GM20000 (cell line): ENCODE measurements around the gene NME3.

Source experiments
- DNase-seq: peaks from one replicate; pipeline ENCODE4 v3.0.0; 2012; ENCODE audit warnings: low spot score
- CTCF ChIP-seq: IDR thresholded peaks from 2 replicates; pipeline ENCODE4 v1.5.1; 2012; ENCODE audit warnings: mild to moderate bottlenecking, control low read depth; ENCODE audit errors: extremely low read depth, missing control alignments

Gene NME3

GRCh38 chr16:1789643-1790045, 18.3 kb upstream of the NME3 start:
- TF ChIP-seq CTCF = no peak
- no peak for DNase-seq

- no peak for TF ChIP-seq CTCF
- no peak for DNase-seq
Measured at GRCh38 chr16:1788708-1789100, 17.4 kb upstream of the NME3 start.

GRCh38 chr16:1788095-1788707, 16.9 kb upstream of the NME3 start:
- no peak for TF ChIP-seq CTCF
- no peak for DNase-seq

GRCh38 chr16:1787322-1788094, 16.2 kb upstream of the NME3 start:
- no peak for DNase-seq
- TF ChIP-seq CTCF = no peak

GRCh38 chr16:1787056-1787321, 15.6 kb upstream of the NME3 start:
- TF ChIP-seq CTCF = no peak
- DNase-seq = no peak

- no peak for DNase-seq
- TF ChIP-seq CTCF = no peak
Measured at GRCh38 chr16:1786242-1787055, 15.1 kb upstream of the NME3 start.

GRCh38 chr16:1785846-1786170, 14.5 kb upstream of the NME3 start:
- TF ChIP-seq CTCF = no peak
- no peak for DNase-seq
